HG02852 (cell line): ENCODE data around the gene PRR5.
"Not testable (repeated sequence)": the region's sequence is repeated elsewhere in the genome, so short reads cannot be mapped to it uniquely, and the experiment has no call there.

ENCODE experiments used
- ATAC-seq: cut with Tn5 transposase; IDR thresholded peaks from one replicate; pipeline ENCODE4 v1.9.1; 2021; ENCODE audit warnings: mild to moderate bottlenecking, moderate library complexity; ENCODE audit not compliant: unreplicated experiment

Gene PRR5

DNA sequence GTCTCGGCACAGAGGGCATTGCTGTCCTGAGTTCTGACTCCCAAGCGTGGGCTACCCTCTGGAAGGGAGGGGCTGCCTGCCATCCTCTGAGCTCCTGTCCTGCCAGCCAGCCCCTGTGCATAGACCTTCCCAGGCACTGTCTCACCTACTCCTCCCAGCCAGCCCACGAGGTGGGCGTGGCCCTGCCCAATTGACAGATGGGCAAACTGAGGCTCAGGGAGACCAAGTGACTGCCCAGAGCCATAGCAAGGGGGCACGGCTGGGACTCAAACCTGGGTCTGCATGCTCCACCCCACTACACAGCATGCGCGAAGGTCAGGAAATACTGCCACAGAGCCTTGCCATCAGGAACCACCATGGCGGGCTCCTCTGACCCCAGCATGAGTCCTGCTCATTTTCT, 29.4 kb upstream of the PRR5 start:
- no peak for ATAC-seq

DNA sequence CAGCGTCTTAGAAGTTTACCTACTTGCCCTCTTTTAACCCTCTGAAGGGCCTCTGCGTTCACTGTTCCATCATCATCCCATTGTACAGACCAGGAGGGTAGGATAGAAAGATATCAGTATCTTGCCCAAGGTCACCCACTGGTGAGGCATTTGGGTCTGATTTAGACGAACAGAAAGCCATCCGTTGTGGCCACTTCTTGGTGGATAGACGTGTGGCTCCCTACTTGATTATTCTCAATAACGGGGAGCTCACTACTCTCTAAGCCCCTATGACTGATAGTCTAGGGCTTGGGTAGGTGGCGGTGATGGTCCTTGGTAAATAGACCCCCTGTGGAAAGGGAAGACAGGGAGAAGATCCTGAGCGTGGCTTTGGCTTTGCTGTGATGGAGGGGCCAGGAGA, 28.6 kb upstream of the PRR5 start:
- no peak for ATAC-seq

DNA sequence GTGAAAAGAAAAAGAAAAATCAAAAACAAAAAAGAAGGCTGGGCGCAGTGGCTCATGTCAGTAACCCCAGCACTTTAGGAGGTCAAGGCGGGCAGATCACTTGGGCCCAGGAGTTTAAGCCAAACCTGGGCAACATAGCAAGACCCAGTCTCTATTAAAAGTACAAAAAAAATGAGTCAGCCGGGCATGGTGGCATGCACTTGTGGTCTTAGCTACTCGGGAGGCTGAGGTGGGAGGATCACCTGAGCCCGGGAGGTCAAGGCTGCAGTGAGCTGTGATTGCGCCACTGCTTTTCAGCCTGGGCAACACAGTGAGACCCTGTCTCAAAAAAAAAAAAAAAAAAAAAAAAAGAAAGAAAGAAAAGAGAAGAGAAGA, 26.0 kb upstream of the PRR5 start:
- not testable (repeated sequence) for ATAC-seq

DNA sequence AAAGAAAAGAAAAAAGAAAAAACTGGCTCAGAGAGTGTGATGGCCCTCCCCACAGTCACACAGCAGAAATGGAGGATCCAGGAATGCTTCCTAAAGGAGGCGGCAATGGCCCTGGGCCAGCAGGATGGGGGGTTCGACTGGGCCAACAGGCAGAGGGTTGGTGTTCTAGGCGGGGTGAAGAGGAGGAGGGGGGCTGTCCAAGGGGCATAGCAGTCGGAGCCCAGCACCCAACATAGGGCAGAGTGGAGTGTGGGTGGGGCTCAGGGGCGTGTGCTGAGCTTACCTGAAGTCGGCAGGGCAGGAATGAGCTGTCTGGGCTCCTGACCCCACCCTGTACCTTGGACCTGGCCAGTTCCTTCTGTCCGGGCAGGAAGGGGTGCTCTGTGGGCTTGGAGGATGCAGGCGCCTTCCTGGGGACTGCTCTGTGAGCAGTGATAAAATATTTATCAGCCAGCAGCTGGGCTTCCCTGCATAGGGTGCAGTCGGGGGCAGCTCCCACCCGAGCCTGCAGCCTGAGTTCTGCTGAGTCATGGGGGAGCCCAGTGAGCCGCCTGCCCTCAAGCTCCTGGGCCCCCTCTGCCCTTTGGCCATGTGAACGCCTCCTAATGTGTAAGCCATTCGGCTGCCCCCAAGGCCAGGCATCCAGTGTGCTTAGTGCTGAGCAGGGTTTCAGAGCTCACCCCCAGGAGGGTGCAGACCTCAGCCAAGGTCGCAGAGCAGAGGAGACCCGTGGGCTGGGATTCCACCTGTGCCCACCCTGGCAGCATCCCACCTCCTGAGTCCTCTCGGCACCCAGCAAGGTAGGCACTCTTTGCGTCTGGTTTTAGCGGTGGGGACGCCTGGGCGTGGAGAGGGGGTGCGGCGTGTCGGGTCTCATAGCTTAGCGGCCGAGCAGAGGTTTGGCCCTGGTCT, 25.3 kb upstream of the PRR5 start:
- no peak for ATAC-seq

DNA sequence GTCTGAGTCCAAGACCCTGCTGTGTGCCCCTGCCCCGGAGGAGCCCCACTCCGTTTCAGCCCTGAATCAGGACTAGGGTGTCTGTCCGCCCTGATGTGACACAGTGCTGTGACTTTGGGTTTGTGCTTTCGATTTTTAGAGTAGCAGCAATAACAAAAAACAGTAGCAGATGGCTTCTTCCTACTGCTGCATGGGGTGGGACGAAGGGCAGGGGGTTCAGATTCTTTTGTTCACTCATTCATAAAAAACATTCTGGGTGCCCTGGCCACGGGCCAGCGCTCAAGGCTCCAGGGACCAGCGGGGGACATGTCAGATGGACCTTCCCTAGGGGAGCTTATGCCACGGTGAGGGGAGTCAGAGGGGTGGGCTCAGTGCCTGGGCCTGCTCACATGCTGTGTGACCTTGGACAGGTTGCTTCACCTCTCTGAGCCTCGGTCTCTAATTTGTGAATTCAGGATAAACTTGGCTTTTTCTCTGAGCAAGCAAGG, 24.6 kb upstream of the PRR5 start:
- ATAC-seq: no peak

DNA sequence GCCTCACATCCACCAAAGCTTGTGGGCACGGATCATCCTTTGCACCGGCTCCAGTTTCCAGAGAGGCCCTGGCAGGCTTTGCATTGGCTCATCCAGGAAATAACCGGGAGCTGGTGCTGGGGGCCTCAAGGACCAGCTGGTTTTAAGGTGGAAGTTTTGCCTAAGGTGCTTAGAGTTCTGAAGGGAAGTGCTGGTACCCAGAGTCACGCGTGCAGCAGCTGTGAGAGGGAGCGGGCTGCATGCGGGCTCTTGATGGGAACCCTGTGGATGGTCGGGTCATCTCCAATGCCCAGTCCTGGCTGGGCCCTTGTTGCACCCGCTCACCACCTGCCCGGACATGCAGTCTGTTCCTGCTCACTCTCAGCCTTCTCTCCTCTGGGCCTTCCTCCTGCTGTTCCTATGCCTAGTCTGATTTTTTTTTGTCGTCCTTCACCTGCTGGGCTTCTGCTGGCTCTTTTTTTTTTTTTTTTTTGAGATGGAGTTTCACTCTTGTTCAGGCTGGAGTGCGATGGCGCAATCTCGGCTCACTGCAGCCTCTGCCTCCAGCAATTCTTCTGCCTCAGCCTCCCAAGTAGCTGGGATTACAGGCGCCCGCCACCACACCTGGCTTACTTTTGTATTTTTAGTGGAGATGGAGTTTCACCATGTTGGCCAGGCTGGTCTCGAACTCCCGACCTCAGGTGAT, 24.0 kb upstream of the PRR5 start:
- no peak for ATAC-seq

DNA sequence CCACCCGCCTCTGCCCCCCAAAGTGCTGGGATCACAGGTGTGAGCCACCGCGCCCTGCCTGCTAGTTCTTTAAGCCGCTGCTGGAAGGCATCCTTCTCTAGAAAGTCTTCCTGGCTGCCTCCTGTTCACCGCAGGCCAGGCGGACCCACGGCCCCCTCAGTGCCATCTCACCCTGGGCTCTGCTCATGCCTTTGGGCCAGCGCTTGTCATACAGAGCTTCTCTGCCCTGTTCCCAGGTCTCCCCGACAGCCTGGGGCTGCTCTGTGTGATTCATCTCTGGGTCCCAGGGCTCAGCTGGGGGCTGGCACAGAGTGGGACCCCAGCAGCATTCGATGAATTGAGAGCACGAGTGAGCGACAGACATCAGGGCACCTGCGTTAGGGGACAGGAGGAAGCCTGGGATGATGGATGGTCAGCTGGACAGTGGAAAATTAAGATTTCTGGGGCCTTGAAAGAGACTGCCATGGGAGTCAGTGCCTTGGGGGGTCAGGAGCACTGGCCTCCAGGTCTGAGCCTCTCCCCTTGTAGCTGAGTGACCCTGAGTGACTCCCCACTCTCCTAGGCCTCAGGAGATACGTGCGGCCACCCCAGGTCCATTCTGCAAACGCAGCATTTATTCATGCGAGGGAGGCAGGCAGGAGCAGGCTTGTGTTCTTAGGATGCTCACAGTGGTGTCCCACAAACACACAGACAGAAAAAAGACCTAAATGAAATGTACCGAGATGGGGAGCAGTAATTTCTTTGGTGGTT, 23.3 kb upstream of the PRR5 start:
- no peak for ATAC-seq

DNA sequence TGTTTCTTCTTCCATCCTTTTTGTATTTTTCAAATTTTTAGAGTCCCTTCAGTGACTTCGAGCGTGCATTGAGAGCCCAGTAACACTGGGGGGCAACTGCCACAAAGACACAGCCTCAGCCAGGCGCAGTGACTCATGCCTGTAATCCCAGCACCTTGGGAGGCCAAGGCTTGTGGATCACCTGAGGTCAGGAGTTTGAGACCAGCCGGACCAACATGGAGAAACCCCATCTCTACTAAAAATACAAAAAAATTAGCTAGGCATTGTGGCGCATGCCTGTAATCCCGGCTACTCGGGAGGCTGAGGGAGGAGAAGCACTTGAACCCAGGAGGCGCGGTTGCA, 22.7 kb upstream of the PRR5 start:
- not testable (repeated sequence) for ATAC-seq

DNA sequence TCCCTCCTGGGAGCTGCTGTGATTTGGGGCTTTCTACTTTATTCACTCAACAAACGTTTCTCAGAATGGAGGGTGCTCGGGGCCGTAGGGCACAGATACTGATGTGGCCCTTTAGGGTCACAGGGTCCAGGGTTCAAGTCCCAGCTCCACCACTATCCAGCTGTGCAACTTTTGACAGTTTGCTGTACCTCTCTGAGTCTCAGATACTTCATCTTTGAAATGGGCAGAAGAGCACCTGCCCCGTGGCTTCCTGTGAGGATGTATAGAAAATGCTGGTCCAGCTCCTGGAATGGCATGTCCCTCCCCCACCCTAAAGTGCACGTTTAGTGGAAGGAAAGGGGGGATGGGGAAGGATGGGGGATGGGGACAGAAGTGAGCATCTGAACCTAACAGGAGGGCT, 21.9 kb upstream of the PRR5 start:
- ATAC-seq: no peak

DNA sequence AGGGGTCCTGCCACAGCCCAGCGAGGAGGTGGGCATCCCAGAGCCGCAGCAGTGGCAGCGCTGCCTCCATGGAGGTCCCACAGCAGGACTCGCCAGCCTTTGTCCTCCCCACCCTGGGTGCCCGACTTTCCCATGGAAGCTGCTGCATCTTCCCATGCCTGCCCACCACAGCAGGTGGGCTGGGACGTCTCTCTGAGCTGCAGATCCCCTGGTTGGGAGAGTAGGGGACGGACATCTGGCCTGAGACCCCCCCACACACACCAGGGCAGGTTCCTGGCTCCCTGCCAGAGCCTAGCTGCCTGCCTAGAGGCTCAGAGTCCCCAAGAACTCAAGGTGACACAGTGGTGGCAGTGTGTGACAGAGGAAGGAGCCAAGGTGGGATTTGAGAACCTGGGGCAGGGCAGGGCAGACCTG, 21.5 kb upstream of the PRR5 start:
- ATAC-seq: no peak

DNA sequence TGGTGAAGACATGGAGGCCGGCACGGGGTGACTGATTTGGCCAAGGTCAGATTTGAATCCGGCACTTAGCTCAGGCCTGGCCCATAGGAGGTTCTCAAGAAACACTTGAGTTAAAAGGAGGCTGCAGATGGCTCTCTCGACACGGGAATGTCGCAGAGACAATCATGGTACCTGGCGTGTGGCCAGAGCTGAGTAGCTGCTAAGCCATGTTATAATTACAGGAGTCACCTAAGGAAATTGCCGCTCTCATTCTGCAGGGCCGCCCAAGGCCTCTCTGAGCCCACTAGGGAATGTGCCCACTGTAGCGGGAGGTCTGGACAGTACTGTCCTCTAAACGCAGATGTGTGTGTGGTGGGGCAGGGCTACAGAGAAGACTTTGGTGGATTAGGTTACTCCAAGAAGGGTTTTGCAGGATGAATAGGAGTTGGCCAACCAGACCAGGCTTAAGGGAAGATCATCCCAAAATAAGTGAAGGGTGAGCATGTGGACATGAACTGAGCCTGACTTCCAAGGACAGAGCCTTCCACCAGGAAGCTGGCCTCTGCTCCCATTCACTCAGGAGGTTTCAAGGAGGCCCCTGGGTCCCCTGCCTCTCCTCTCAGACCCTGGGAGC, 19.3 kb upstream of the PRR5 start:
- ATAC-seq: no peak

DNA sequence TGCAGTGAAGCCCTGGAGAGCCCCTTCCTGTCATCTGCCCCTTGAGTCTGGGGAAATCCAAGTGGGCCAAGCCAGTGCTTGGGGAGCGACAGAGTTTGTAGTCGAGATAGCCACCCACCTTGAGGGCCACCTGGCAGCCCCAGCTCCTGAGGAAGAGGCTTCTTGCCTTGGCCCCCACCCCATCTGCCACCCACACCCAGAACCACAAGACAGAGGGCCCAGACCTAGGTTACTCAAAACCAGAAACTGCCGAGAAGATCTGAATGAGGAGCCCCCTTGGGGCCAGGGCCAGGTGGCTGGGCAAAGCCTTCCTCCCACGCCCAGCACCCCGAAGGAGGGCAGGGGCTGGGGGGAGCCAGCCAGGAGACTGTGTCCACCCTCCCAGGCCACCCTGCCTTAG, 18.8 kb upstream of the PRR5 start:
- no peak for ATAC-seq

DNA sequence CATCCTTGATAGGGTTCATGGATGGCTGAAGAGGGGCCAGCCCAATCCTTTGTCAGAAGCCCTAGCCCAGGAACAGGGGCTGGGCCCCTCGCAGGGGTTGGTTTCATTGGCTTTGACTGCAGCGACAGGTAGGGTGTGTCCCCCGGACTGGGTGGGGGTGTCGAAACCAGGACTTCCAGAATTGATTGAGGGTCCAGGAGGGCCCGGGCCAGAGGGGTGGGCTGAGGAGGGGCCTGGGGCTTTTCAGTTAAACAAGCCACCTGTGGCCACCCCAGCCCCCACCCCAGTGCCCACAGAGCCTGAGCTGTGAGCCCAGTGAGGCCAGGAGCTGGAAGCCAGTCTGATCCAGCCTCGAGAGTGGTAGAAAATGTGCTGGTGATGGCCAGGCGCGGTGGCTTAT, 18.1 kb upstream of the PRR5 start:
- no peak for ATAC-seq

DNA sequence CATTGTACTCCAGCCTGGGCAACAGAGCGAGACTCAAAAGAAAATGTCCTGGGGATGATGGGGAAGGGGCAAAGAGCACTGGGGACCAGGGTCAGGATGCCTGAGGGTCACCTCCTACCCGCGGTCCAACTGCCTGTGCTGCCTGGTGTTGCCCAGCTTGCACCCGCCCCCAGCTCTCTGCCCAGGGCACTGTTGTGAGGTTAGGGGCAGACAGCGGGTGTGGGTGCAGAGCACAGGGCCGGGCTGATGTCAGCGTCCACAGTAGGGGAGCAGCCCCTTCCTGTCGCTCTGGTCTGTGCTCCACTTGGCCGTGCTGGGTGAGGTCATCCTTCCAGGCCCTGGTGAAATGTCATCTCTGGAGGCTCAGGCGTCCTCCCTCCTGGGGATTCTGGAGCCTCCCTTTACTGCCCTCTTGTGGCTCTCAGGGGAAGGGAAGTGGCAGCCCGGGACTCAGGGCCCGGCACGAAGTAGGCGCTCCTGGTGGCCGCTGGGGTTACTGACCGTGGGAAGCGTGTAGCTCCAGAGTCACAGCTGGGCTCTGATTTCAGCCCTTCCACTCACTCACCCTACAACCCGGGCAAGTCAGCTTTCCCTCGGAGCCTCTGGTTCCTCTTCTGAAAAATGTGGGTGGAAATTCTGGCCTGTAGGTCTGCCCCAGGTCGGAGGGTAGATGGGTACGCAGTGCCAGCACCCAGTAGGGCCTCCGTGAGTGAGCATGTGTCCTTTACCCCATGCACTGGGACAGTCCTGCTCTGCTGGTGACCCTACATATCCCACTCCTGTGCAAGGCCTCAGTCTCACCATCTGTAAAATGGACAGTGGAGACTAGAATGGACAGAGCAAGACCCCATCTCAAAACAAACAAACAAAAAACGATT, 17.3 kb upstream of the PRR5 start:
- peak; percentile 55 for ATAC-seq

DNA sequence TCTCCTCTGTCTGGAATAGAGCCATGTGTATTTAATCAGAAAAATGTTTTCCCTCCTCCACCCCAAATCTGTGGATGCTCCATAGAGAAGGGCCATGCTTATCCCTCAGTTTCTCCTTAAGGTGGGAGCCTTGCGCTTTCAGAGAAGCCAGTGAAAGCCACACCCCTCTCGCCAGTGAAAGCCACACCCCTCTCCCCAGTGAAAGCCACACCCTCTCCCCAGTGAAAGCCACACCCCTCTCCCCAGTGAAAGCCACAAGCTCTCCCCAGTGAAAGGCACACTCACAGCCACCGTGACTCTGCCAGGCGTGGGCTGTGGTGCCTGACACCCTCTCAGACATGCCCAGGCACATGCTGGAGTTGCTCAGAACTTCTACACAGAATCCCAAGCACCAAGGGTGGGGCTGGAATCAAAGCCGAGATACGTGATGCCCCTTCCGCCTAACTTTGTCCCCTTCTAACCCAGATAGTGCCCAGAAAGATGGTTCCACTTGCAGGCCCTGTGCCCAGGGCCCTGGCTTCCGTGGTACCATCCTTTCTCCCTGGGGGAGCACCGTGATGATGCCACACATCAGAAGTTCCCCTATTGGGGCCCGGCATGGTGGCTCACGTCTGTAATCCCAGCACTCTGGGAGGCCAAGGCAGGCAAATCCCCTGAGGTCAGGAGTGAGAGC, 16.5 kb upstream of the PRR5 start:
- ATAC-seq: no peak

DNA sequence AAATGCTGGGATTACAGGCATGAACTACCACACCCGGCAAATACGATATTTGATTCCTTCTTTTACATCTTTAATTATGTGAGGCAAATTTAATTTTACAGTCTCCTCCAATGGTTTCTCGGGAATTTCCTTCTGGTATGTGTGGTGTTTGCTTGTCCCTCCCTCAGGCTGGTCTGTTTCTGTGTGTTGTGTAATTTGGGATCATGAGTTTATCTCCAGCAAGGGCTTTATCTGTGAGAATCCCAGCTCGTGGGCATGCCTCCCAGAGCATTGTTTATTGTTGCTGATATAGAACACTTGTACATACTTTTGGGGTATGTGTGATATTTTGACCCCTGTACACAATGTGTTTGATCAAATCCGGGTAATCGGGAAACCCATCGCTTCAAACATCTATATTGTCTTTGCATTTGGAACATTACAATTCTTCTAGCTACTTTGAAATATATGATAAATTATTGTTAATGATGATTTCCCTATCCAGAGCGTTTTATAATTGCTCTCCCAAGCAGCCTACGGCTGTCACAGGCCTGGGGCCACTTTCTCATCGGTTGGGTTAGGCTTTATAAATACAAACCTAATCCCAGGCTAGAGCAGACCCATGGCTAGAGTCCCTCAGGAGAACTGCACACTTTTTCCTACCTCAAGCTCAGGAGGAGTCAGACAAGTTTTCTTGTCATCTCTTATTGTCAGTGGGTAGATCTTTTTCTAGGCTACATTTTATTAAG, 15.0 kb upstream of the PRR5 start:
- no peak for ATAC-seq

DNA sequence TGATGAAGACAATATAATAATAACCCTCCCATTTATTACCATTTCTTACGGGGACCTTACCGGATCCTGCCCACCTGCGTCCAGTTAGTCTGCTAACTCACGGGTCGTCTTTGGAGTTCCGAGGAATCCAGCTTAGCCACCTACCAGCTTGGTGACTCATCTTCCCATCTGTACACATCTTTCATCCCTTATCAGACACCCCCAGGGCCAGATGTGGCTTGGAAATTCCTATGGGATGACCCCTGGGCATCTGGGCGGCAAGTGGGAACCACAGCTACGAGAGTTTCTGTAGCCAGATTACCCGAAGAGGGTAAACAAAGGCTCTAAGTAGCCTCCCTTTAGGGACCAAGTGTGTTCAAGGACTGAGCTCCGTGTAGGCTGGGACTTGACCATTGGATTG, 12.8 kb upstream of the PRR5 start:
- ATAC-seq: no peak

DNA sequence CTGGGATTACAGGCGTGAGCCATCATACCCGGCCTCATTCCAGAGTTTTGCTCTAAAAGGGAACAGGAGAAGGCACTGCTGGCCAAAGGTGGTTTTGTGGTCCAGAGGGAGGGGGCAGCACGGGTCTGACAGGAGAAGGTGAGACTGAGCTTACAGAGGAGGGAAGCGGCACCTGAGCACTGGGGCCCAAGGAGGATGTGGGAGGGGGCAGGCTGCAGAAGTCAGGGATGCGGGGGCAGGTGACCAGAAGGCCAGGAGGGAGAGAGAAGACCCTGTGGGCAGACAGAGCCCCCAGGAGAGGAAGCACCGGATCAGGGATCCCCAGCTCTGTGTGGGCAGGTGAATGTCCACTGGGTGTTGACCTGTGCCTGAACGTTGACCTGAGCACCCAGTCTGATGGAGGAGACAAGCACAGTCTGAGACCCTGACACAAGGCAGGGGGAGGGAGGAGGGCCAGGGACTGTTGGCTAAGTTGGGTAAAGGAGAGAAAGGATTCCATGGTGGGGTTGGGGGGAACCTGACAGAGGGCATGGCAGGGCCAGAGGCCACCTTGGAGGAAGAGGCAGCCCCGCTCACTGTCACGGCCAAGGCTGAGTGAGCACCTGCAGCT, 12.0 kb upstream of the PRR5 start:
- no peak for ATAC-seq
